ENCODE data around the gene LRGUK. TPM values are rescaled to one million over a fixed set of nuclear protein-coding genes. Genes with fewer than 3 reads are reported as not detected.

LRGUK gene
- total and polyA plus RNA-seq, 2 donors (not counting 3 experiments of a cell fraction or from before 2014, with no cell fraction given) = 0.10 to 0.11 TPM

- dilution Hi-C loops (cut with MboI; ENCODE audit: extremely low pct_ligation_motif_present, low sequenced_read_pairs) (no loop called here), intact Hi-C loops (cut with micrococcal nuclease) (no loop called here)
- ChIA-PET CTCF (no interaction called here), POLR2A (no interaction called here)
- DNase-seq (ENCODE audit: low read depth, low spot score) (no peak), FAIRE-seq (no peak)
- H3K79me2 ChIP-seq (ENCODE audit: control insufficient read depth, insufficient read depth, low read length) = no peaks in the 10 kb centered on the region
- H3K9me1 ChIP-seq (replicated peaks; ENCODE audit: control insufficient read depth, extremely low read depth, insufficient read depth, low read length) = no peaks in the 10 kb centered on the region
- no peaks in the 10 kb centered on the region for H3K36me3 ChIP-seq (ENCODE audit: control insufficient read depth in 2 of 2, extremely low read depth in 1 of 2, insufficient read depth in 2 of 2, low read length in 2 of 2)
- TF ChIP-seq GATA2 (IDR thresholded peaks at IDR 0.05; ENCODE audit: insufficient read depth, insufficient read length, low read depth, low read length) = no peak
- TF ChIP-seq POLR2A (IDR thresholded peaks at IDR 0.05; ENCODE audit: low read depth, low read length) = no peak
- TF ChIP-seq CTCF (IDR thresholded peaks at IDR 0.05; ENCODE audit: extremely low read depth in 1 of 2, insufficient read depth in 1 of 2, low read depth in 1 of 2, low read length in 2 of 2) = no peak
- TF ChIP-seq MAX (IDR thresholded peaks at IDR 0.05; ENCODE audit: insufficient read depth, insufficient read length) = no peak
- no peak for TF ChIP-seq JUN (IDR thresholded peaks at IDR 0.05; ENCODE audit: borderline replicate concordance, insufficient read depth, insufficient read length, low read depth)
- TF ChIP-seq EZH2 (IDR thresholded peaks at IDR 0.05; ENCODE audit: borderline replicate concordance, low read depth, low read length, severe bottlenecking) = no peak
- no peaks in the 10 kb centered on the region for H4K20me1 ChIP-seq (replicated peaks; ENCODE audit: control insufficient read depth, extremely low read depth, insufficient read depth, low read length)
- no peak overlapping the region for H3K27ac ChIP-seq (ENCODE audit: insufficient read depth, low read depth, low read length)
- no peak overlapping the region for H3K4me3 ChIP-seq (replicated peaks in 1 of 3; ENCODE audit: insufficient read depth in 1 of 3, low read depth in 1 of 3, low read length in 3 of 3)
- no peaks in the 10 kb centered on the region for H3K9me3 ChIP-seq (replicated peaks; ENCODE audit: control insufficient read depth, insufficient read depth, low read length)
- no peaks in the 10 kb centered on the region for H3K4me1 ChIP-seq (ENCODE audit: control insufficient read depth, extremely low read depth, insufficient read depth, low read length)
- H2AFZ ChIP-seq (ENCODE audit: low read depth, low read length) = no peak overlapping the region
- no TSS peak for BruUV-seq (replicated peaks)
- H3K27me3 ChIP-seq (ENCODE audit: control insufficient read depth in 2 of 2, insufficient read depth in 2 of 2, low read length in 2 of 2) = peaks cover 16 to 21% of the 10 kb centered on the region in 2 experiments
- no peak overlapping the region for H3K4me2 ChIP-seq (ENCODE audit: insufficient read depth, low read length)
- H3K9ac ChIP-seq (replicated peaks; ENCODE audit: extremely low read depth, insufficient read depth, low read length) = no peak overlapping the region
Observed at GRCh38 chr7:134134004-134134403, 6.9 kb downstream of the LRGUK start.
